Measurements from ENCODE around the gene ARPC3. TPM values are rescaled to one million over a fixed set of nuclear protein-coding genes. Genes with fewer than 3 reads are reported as not detected.

ARPC3 gene
- 96.1 TPM for total RNA-seq

GRCh38 chr12:110449799-110450497 lies at the start of gene ARPC3:
ARPC3 (minus strand) TSS chr12:110450337; CDS start chr12:110450260, 77 bp downstream.

GRCh38 chr12:110468214-110469048 lies 18.3 kb upstream of the ARPC3 start, which contains the start of the genes FAM216A and GPN3:
FAM216A (plus strand) TSS chr12:110468845; CDS start chr12:110468876, 31 bp downstream.
GPN3 (minus strand) TSS chr12:110468257; CDS start chr12:110468203, 54 bp downstream.

DNA sequence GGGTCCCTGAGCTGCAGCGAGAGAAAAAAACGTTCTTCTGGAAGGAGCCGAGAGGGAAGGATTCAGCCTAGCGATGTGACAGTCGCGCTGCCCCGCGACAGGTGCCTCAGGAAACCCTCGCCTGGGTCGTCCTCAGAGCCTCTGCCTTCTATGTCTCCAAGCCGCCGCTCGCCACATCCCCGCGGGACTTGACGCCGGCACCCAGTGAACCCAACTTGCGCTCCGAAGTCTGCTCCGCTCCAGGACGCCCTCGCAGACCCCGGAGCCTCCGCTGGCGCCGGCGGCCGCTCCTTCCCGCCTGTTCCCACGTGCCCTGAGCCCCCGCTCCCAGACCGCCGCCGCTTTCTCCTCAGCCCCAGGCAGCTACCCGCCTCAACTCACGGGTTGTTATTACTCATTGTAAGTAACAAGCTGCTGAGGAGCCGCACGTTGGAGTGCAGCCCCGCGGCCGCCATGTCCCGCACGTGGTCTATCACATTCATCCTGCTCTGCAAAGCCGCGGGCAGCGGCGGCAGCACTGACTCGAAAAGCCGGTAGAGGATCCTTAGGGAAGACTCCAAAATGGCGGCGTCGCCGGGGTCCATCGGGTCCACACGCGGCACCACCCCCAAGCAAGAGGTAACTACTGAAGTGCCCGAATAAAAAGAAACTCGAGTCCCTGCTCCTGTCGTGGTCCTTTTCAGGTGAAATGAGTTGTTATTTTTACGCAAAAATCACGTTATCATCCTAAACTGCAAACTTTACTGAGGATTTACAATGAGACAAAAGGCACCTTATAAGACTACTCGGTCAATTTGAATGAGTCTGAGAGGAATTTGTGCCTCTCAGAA lies 46.8 kb downstream of the ARPC3 start, which contains the start of gene ANAPC7:
TSS of gene ANAPC7 (minus strand) at position 563 of the 830 bp plus-strand sequence. CDS start at position 482, 81 bp downstream.

Small RNA genes within 50 kb of the gene (small RNA-seq; reads per million reads assigned to genes)
- gene RF00278 (ENCODE audit: low replicate concordance): not detected

Other genes starting within 250 kb of the ARPC3 start
- 183 TPM for gene ATP2A2, start 169.1 kb downstream of the ARPC3 start, total RNA-seq
- 59.5 TPM for gene ANAPC7, start 46.6 kb downstream of the ARPC3 start, total RNA-seq
- gene GPN3, start 17.9 kb upstream of the ARPC3 start, total RNA-seq: 12.5 TPM
- gene FAM216A, start 18.5 kb upstream of the ARPC3 start, total RNA-seq: 30.0 TPM
- gene VPS29, start 51.8 kb upstream of the ARPC3 start, total RNA-seq: 118 TPM
- gene RAD9B, start 52.0 kb upstream of the ARPC3 start, total RNA-seq: 1.3 TPM
- 12.8 TPM for gene PPTC7, start 133.0 kb upstream of the ARPC3 start, total RNA-seq
- gene TCTN1, start 163.8 kb upstream of the ARPC3 start, total RNA-seq: 60.1 TPM
- gene HVCN1, start 238.8 kb upstream of the ARPC3 start, total RNA-seq: 6.9 TPM